Measurements from ENCODE around the gene C6orf62.
"Not testable (repeated sequence)": the region's sequence is repeated elsewhere in the genome, so short reads cannot be mapped to it uniquely, and the experiment has no call there.

DNA sequence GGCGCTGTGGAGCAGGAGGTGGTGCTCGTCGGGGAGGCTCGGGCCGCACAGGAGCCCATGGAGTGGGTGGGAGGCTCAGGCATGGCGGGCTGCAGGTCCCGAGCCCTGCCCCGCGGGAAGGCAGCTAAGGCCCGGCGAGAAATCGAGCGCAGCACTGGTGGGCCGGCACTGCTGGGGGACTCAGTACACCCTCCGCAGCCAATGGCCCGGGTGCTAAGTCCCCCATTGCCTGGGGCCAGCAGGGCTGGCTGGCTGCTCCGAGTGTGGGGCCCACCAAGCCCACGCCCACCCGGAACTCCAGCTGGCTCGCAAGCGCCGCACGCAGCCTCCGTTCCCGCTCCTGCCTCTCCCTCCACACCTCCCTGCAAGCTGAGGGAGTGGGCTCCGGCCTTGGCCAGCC is 47.0 kb upstream of the C6orf62 start:
- TF ChIP-seq TOX (CRISPR knock-in tag; IDR thresholded peaks at IDR 0.05; ENCODE audit: borderline replicate concordance) = not testable (repeated sequence)
- TF ChIP-seq, protein P1, sequence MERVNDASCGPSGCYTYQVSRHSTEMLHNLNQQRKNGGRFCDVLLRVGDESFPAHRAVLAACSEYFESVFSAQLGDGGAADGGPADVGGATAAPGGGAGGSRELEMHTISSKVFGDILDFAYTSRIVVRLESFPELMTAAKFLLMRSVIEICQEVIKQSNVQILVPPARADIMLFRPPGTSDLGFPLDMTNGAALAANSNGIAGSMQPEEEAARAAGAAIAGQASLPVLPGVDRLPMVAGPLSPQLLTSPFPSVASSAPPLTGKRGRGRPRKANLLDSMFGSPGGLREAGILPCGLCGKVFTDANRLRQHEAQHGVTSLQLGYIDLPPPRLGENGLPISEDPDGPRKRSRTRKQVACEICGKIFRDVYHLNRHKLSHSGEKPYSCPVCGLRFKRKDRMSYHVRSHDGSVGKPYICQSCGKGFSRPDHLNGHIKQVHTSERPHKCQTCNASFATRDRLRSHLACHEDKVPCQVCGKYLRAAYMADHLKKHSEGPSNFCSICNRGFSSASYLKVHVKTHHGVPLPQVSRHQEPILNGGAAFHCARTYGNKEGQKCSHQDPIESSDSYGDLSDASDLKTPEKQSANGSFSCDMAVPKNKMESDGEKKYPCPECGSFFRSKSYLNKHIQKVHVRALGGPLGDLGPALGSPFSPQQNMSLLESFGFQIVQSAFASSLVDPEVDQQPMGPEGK (CRISPR knock-in tag; IDR thresholded peaks at IDR 0.05; ENCODE audit: borderline replicate concordance) = not testable (repeated sequence)

Data from SK-N-SH treated with all-trans-retinoic acid at 6 μM for 48 hours (cell line).